ENCODE measurements around the gene MTERF1. TPM values are rescaled to one million over a fixed set of nuclear protein-coding genes. Genes with fewer than 3 reads are reported as not detected.

MTERF1 gene
- total and polyA plus RNA-seq, 2 of the 13 experiments (the other 11 are each of a cell fraction or from before 2014, with no cell fraction given), result 5.5 to 19.3 TPM

DNA sequence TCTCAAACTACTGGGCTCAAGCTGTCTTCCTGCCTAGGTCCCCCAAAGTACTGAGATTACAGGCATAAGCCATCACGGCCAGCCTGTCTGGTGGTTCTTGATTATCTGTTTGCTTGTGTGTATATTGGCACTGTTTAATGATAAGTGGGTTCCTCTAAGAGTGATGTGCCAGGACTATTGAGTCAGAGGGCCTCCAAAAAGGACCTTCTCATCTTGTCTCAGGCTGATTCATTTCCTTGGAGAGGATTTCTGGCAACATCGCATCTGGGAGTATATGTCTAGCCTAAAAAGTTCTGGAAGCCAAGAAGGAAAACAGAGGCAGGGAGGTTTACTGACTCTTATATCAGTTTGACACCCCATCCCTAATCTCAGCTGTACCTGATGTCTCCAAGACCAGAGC, 33.1 kb upstream of the MTERF1 start:
- TF ChIP-seq HNRNPK (IDR thresholded peaks at IDR 0.05; ENCODE audit: low read depth, low read length, poor library complexity, severe bottlenecking) (no peak), DZIP1 (CRISPR knock-in tag; IDR thresholded peaks at IDR 0.05) (no peak), NPAS2 (CRISPR knock-in tag; IDR thresholded peaks at IDR 0.05; ENCODE audit: borderline replicate concordance) (no peak), IRF2 (CRISPR knock-in tag; IDR thresholded peaks at IDR 0.05) (no peak), RFX1 (IDR thresholded peaks at IDR 0.05) (no peak), KDM1A (CRISPR knock-in tag; IDR thresholded peaks at IDR 0.05) (no peak), ZNF326 (CRISPR knock-in tag; IDR thresholded peaks at IDR 0.05; ENCODE audit: borderline replicate concordance) (no peak), THAP9 (CRISPR knock-in tag; IDR thresholded peaks at IDR 0.05; ENCODE audit: borderline replicate concordance) (no peak), ZNF225 (CRISPR knock-in tag; IDR thresholded peaks at IDR 0.05) (no peak), ZNF775 (CRISPR knock-in tag; IDR thresholded peaks at IDR 0.05; ENCODE audit: borderline replicate concordance) (no peak), ZSCAN9 (CRISPR knock-in tag; IDR thresholded peaks at IDR 0.05; ENCODE audit: borderline replicate concordance) (no peak), CHD2 (IDR thresholded peaks at IDR 0.05; ENCODE audit: low read depth, low read length) (no peak), ARHGAP35 (CRISPR knock-in tag; IDR thresholded peaks at IDR 0.05; ENCODE audit: borderline replicate concordance) (no peak), SRSF1 (optimal IDR thresholded peaks at IDR 0.05; ENCODE audit: low read depth, low read length) (no peak), ZNF468 (CRISPR knock-in tag; IDR thresholded peaks at IDR 0.05) (no peak), RXRB (CRISPR knock-in tag; IDR thresholded peaks at IDR 0.05; ENCODE audit: borderline replicate concordance) (no peak)
- TF ChIP-seq, protein P1, sequence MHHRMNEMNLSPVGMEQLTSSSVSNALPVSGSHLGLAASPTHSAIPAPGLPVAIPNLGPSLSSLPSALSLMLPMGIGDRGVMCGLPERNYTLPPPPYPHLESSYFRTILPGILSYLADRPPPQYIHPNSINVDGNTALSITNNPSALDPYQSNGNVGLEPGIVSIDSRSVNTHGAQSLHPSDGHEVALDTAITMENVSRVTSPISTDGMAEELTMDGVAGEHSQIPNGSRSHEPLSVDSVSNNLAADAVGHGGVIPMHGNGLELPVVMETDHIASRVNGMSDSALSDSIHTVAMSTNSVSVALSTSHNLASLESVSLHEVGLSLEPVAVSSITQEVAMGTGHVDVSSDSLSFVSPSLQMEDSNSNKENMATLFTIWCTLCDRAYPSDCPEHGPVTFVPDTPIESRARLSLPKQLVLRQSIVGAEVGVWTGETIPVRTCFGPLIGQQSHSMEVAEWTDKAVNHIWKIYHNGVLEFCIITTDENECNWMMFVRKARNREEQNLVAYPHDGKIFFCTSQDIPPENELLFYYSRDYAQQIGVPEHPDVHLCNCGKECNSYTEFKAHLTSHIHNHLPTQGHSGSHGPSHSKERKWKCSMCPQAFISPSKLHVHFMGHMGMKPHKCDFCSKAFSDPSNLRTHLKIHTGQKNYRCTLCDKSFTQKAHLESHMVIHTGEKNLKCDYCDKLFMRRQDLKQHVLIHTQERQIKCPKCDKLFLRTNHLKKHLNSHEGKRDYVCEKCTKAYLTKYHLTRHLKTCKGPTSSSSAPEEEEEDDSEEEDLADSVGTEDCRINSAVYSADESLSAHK (CRISPR knock-in tag; IDR thresholded peaks at IDR 0.05; ENCODE audit: borderline replicate concordance), result no peak
- no peak for DNase-seq (ENCODE audit: low spot score)
- Histone ChIP-seq H3K36me3 (replicated peaks in 1 of 2; ENCODE audit: control insufficient read depth in 1 of 2, insufficient read depth in 2 of 2, low read length in 2 of 2) (no peaks in the 10 kb centered on the region), H3K27me3 (ENCODE audit: control insufficient read depth in 1 of 2, insufficient read depth in 2 of 2, low read length in 2 of 2) (no peaks in the 10 kb centered on the region), H3K4me2 (ENCODE audit: low read depth, low read length) (no peak overlapping the region), H3K4me1 (ENCODE audit: insufficient read depth, low read length) (peaks cover 5% of the 10 kb centered on the region; the same call in 1 of the 2 replicates), H2AFZ (ENCODE audit: low read length) (no peak overlapping the region), H3K9ac (ENCODE audit: insufficient read depth, low read depth, low read length) (no peak overlapping the region), H3K27ac (ENCODE audit: extremely low read length, insufficient read depth, low read length) (no peak overlapping the region), H4K20me1 (ENCODE audit: insufficient read depth, low read length) (no peaks in the 10 kb centered on the region), H3K79me2 (ENCODE audit: insufficient read depth, low read length) (no peaks in the 10 kb centered on the region), H3K4me3 (replicated peaks in 1 of 3; ENCODE audit: insufficient read depth in 1 of 3, low read depth in 2 of 3, low read length in 3 of 3) (no peak overlapping the region), H3K9me3 (ENCODE audit: low read length) (no peaks in the 10 kb centered on the region)
- FAIRE-seq, result no peak
- ChIA-PET CTCF (ENCODE audit: low intra/inter-chr PET ratio, low total read pairs) (no interaction called here), POLR2A (no interaction called here)
- in situ Hi-C loops (cut with HindIII; ENCODE audit: extremely low pct_ligation_motif_present, low pct_unique_long_range_greater_than_20kb) (no loop called here), intact Hi-C loops (cut with micrococcal nuclease; ENCODE audit: unreplicated experiment) (no loop called here)
- no peak for ATAC-seq
- 54% methylated on average over 2 of the region's 2 CpGs for WGBS (ENCODE audit: low lambda C conversion rate)
- BruUV-seq (replicated peaks), result no TSS peak
